AG08396 (cell line): ENCODE results near the gene HAGHL.
"Not testable (repeated sequence)": the region's sequence is repeated elsewhere in the genome, so short reads cannot be mapped to it uniquely, and the experiment has no call there.

Experiments used
- DNase-seq: peaks from one replicate; pipeline ENCODE4 v3.0.0; 2012; ENCODE audit warnings: low spot score, mixed read lengths

The HAGHL gene

DNA sequence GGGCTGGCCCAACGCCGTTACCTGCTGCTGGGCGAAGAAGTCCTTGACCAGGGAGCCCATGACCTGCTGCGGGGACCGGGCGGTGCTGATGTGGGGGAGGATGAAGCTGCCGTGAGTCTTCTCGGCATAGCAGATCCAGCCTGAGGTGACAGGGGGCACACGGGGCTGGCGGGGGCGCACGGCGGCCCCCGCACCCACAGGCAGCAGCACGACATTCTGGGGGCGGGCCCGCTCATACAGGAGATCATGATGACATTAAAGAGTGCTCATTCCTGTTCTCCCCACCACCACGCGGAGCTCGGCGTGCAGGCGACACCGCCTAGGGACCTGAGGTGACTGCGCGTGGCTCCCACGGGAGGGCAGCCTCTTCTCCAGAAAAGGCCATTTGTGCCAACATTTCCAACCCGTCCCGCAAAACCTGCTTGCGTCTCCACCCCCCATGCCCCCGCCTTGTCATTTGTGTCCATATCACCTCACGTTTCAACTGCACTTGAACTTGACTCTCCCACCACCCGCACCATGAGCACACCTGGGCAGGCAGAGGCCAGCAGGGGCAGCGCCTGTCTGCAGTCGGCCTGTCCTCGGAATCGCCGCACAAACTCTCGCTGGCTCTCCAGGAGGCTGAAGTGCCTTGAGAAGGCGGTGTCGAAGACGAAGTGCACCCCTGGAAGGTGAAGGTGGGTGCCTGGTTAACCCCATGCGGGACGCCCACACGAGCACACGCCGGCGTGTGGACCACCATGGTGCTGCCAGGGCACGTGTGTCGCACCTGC lies 7.5 kb downstream of the HAGHL start:
- no peak for DNase-seq

DNA sequence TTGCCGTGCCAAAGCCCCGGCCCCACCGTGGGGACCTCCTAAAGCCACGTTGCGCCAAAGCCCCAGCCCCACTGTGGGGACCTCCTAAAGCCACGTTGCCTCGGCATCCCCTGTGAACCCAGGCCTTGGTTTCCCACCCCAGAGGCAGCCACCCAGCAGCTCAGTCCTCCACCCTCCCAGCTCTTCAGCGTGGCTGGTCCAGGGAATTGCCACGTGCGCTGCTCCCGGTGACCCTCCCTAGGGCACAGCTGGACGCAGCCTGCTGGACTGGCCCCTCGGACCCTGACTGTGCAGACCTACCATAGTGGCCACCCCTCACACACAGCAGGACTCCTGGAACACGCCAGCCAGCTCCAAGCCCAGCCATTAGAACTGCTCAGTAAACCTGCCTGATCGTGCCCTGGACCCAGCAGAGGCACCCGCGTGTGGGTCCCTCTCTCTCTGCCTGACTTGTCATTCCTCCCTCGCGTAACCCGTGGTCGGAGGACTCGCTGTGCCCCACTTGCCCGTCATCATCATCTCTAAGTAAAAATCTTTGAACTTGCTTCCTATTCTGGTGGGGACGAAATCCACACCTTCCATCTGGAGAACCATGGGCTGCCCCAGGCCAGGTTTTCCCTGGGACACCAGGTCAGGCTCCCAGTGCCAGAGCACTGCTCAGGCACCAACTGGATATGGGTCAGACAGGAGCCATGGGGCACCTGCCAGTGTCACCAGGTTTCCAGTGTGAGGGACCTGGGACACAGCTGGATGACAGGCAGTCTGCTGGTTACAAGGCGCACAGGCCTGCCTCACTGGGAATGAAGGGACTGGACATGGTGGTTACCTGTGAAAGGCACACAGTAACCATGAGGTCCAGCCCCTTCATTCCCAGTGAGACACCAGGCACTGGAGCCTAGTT lies 8.3 kb downstream of the HAGHL start:
- DNase-seq = no peak

DNA sequence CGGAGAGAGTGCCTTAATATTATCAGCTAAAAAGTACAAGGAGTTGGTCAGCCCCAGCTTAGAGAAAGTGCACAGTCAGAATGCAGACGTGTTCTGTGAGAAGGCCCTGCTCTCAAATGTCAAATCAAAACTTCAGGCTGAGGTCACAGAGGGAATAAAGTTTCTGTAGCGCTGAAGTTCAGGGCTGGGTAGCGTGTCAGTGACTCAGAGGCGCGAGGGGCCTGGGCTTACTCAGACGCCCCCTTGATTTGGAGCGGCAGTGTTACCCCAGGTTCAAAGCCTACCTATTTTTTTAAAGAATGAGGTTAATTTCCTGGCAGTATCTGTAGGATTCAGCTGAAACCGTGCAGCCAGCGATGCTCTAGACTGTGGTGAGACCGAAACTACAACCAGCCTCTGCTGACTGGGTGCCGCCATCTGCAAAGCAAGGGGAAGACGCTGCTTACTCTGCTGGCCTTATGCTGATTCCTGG lies 9.1 kb downstream of the HAGHL start:
- no peak for DNase-seq

DNA sequence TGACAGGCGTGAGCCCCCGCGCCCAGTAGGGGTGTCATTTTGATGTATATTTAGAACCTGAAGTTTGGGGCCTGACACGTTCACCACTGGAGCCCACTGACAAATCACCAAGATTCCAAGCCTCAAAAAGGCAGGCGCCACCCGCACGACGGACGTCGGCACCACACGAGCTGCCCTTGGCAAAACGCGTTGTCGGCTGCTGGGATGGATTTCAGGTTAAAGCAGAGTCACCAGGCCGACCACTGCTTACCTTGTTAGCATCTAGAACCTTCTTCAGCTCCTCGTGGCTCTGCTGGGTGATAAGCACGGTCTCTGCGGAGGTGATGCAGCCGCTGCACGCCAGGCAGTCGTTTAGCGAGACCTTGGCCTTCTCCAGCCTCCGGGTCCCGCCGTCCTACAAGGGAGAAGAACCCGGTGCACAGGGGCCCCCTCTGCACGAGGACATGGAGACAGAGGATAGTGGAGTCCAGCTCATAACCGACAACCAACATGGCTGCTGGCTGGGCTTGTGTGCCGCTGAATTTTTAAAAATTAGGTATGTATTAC lies 10.1 kb downstream of the HAGHL start:
- no peak for DNase-seq

DNA sequence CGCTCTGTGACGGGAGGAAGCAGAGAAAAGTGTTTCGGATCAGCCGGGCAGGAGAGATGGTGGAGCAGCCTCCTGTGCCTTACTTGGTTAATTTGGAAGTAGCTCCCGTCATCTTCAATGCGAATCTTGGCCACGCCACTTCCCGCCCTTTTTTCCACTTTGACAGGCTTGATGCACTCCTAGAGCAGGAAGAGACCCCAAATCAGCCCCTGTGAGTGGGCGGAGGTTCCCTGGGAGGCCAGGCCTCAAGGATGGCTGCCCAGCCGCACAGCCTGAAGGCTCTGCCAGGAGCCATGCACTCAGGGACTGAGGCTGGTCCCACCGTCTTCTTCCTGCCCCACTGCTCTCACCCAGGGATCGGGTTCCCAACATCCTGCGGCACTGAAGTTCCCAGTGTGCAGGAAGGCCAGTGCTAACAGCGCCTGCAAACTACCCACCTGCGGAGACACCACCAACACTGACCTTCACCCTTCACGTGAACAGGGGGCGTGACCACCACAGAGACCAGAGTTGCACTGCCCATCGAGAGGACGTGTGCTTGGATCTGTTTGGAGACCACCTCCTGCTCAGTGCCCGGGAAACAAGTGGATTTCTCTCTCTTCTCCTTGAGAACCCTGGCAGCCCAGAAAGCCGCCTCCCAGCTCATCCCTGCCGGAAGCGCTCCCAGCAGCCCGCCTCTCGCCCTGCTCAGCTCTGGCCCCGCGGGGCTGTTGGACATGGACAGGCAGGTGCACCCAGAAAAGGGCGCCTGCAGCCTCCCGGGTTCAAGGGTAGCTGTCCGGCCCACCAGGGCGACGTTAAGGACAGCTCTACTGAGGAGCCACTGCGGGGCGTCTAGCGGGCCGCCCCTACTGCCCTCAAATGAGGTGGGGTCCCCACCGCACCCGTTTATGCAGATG lies 12.9 kb downstream of the HAGHL start:
- DNase-seq = no peak

DNA sequence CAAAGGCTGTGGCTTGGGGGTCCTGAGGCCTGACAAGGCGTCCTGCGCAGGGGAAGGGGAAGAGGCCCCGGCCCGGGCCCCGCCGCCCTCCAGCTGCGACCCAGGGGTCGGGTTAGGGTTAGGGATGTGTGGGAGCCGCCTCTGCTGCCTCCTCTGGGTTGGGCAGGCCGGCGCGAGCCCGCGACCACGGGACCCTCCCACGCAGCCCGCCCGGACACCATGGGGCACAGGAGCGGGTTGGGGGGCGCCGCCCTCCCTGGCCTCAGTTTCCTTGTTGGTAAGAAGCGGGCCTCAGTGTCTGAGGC lies 13.5 kb downstream of the HAGHL start:
- DNase-seq = peak; percentile 42

DNA sequence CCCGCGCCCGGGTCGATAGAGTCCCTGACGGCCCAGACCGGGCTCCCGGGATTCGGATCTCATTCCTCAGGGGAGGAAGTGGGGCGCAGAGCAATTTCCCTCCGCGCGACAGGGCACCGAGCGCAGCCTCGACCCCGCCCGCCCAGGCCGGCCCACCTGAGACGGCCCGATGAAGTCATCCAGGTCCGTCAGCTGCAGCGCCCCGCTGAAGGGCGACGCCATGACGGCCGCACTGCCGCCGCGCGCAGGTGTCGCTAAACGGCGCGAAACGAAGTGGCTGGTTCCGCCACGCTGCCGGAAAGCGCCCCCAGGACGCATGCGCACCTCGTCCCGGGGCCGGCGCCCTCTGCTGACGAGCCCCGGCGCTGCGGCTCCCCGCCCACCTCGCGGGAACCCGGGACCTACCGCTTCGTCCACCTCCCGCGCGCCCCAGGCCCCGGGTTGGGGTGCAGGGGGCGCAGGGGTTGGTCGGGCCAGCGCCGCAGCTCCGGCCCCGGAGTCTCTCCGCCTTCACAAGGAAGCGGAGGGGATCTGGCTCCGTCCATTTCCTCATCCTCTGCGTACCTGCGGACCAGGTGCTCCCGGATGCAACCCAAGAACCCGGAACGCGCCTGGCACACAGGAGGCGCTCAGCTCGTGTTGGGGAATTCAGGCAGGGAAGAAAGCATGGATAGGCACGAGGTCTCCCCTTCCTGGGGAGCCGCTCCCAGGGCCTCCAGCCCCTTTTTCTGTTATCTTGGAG lies 14.0 kb downstream of the HAGHL start, which contains the start of gene CIAO3:
Gene CIAO3, minus strand, starts transcription at position 234 of the 742 bp plus-strand sequence. Its CDS starts 12 bp downstream, at position 222.
- peak; percentile 99 for DNase-seq

DNA sequence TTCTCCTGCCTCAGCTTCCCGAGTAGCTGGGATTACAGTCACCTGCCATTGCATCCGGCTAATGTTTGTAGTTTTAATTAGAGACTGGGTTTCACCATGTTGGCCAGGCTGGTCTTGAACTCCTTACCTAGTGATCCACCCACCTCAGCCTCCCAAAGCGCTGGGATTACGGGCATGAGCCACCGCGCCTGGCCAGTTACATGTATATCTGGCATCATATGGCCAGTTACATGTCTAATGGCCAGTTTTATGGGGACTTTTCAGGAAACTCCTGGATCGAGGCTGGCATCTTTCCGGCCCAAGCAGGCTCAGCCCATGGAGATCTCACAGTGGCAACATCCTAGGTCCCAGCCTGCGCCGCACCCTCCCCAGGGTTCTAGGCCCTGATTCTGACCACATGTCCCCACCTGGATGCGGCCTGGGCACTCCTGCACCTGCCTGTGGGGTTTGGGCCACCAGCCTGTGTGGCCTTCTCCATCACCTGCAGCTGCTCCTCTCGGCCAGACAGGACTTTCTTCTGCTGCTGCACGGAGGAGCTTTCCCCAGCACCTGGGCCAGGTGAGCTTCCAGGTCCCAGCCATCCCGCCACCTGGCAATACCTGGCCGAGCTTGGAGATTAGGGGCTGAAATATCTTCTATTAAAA lies 15.2 kb downstream of the HAGHL start:
- DNase-seq = no peak

DNA sequence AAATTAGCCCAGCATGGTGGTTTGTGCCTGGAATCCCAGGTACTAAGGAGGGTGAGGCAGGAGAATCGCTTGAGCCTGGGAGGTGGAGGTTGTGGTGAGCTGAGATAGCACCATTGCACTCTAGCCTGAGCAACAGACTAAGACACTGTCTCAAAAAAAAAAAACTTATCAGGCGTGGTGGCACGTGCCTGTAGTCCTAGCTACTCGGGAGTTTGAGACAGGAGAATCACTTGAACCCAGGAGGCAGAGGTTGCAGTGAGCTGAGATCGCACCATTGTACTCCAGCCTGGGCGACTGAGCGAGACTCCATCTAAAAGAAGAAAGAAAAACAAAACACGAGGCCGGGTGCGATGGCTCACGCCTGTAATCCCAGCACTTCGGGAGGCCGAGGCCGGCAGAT lies 16.0 kb downstream of the HAGHL start:
- DNase-seq = not testable (repeated sequence)

DNA sequence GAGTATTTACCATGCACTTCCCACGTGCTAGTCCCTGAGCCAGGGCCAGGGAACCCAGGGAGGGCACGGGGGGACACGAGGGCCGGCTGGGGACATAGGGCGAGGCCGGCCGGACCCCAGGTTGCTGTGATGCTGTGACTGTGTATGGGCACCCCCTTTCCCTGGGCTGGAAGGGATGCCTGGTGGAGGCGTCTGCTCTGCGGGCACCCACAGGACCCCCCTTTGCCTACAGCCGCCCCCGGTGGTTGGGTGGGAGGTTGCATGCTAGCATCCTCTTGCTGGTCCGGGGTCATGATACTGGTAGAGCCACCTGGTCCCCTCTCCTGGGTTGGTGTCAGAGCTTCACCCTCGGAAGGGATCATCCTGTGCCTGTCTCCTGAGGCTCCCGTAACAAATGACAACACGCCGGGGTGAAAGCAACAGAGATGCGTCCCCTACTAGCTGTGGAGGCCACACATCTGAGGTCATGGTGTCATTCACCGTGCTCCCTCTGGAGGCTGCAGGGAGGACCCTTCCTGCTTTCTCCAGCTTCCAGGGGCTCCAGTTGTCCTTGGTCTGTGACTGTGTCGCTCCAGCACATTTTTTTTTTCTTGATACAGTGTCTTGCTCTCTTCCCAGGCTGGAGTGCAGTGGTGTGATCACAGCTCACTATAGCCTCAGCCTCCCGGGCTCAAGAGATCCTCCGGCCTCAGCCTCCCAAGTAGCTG lies 17.0 kb downstream of the HAGHL start:
- no peak for DNase-seq

DNA sequence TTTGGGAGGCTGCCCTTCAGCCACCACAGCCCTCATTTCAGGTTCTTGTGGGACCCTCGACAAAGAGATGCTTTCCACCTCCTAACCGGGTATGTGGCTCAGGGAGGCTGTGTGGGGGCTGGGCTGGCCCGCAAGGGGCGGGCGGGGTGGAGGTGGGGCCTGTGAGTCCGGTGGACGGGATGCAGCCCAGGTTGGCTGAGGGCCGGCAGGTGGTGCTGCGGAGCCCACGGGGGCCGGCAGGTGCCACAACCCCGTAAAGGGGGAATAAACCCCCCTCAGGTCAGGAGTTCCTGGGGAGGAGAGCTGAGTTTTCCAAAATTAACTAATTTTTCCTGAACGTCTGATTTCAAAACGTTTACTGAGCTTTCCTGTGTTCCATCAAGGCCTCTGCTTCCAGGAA lies 18.8 kb downstream of the HAGHL start:
- no peak for DNase-seq

DNA sequence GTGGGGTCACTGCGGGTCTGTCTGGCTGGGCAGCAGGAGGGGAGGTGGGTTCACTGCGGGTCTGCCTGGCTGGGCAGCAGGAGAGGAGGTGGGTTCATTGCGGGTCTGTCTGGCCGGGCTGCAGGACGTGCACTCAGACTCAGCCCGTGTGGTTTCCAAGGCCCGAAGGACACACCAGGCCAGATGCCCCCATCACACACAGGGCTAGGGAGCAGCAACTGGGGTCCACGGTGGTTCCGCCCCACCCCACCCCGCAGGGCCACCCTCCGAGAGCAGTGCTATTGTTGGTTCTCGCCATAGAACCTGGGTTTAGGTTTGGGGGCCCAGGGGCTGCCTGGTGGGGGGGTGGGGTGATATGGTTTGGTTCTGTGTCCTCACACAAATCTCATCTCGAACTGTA lies 19.7 kb downstream of the HAGHL start:
- no peak for DNase-seq

DNA sequence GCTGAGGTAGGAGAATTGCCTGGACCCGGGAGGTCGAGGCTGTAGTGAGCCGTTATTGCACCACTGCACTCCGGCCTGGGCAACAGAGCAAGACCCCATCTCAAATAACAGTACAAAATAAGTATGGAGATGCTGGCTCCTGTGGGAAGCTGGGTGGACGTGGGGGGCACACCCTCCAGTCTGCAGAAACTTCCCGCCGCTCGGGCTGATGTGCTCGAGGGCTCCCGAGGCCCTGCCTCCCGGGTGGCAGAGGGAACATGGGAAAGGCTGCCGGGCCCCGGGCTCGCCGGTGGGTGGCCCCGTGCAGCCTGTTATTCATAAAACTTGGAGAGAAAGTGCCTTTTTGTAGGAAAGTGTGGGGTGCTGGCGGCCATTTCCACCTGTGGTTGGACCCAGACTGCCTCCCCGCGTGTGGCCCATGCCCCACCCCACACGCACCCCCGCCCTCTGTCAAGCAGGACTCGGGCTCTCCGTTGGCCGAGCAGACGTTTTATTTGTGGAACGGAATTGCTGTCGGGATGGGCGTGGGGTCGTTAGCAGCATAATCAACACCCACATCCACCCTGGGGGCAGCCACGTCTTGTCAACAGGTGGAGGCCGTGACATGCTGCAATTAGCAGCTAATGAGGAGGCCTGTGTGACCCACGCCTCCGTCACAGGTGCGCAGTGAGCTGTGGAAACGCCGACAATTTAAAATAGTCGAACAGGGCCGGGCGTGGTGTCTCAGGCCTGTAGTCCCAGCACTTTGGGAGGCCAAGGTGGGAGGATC lies 21.3 kb downstream of the HAGHL start:
- no peak for DNase-seq

DNA sequence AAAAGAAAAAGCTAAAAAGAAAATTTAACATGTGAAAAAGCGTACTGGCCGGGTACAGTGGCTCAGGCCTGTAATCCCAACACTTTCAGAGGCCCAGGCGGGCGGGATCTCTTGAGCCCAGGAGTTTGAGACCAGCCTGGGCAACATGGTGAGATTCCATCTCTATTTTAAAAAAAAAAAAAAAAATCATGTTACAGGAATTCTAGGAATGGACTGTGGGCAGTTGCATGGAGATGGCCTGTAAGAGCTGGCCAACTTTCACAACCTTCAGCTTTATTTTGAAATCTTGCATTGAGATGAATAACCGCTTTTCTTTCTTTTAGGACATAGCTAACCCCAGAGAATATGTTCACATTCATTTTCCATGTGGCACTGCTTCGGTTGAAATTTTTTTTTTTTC lies 22.1 kb downstream of the HAGHL start:
- DNase-seq = peak; percentile 87

DNA sequence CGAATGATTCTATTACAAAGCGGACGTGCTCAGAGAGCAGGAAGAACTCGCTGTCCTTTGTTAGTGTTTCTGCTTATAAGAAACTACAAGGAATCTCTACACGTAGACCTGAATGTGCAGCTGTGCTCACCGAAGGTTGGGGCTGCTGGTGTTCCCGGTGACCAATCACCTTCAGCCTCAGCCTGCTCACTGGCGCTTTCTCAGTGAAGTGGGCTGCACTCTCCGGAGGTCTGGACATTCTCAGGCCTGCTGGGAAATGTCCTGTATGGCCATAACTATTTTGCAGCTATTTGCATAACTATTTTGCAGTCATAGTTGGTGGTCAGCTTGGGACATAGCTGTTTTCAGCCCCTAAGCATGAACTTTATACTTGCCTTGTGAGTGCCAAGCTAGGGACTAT lies 23.6 kb downstream of the HAGHL start:
- DNase-seq = no peak

DNA sequence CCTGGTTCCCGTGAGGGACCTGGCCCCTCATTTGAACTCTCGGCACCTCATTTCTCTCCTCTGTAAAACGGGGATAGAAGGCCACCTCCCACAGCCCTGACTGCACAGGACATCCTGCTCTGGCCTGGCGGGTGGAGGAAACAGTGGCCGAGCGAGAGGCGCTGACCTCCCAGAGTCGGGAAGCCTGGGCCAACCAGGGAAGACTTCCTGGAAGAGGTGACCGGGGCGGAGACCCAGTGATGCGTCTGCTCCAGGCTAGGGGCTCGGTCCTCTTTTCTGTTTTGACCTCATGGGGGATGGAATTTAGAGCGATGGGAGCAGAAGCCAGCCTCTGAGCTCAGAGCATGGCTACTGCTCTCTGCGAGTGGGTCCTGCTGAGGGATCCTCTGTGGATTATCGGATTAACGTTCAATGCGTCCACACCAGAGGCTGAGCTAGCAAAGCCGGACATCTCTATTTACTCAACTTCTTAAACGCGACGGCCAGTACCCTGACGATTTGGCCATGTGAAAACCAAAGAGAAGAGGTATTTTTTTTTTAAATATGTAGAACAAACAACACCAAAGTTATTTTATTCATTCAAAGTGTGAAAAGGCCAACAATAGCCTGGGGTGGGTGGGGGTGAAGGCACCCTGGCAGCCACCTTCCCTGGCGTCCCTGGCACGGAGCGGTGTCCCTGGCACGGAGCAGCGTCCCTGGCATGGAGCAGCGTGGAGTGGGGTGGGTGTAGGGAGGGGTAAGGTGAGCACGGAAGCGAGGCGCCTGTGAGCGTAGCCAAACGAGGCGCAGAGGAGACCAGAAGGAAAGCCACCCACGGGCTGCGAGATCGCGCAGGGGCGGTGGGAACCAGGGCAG lies 24.5 kb downstream of the HAGHL start:
- no peak for DNase-seq

DNA sequence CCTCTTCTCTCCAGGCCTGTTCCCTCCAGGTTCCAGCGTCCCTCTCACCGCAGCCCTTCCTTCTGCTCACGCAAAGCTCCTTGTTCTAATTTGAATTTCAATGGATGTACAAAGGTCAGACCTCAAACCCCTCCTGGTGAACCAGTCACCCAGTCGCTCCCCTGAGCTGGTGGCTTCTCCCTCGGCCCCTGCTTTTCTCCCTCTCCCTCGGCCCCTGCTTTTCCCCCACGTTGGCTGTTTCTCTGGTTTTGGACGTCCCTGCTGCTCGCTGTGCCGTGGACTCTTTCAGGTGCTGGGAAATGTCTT lies 25.1 kb downstream of the HAGHL start:
- no peak for DNase-seq

DNA sequence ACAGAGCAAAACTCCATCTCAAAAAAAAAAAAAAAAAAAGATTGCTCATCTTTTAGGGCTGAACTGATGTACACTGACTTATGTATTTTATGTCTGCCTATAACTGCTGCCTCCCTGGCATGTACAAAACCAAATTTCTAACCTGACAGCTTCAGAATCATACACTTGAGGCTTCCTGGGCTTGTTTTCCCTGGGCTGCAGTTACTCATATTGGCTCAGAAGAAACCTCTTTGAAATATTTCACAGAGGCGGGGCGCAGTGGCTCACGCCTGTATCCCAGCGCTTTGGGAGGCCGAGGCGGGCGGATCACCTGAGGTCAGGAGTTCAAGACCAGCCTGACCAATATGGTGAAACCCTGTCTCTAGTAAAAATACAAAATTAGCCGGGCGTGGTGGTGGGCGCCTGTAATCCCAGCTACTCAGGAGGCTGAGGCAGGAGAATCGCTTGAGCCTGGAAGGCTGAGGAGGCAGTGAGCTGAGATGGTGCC lies 27.3 kb downstream of the HAGHL start:
- DNase-seq = not testable (repeated sequence)
